NCI-H2227 treated with DMSO at 0.1 percent for 48 hours (cell line): ENCODE results near the gene KIAA1328.
"Not testable (repeated sequence)": the region's sequence is repeated elsewhere in the genome, so short reads cannot be mapped to it uniquely, and the experiment has no call there.

ENCODE experiments used
- DNase-seq: peaks from one replicate; lab custom pipeline; 2025; lab: John Stamatoyannopoulos, UW

KIAA1328 gene

GRCh38 chr18:37156330-37156942 is 327.5 kb downstream of the KIAA1328 start:
- DNase-seq = no peak

GRCh38 chr18:37160038-37160820 is 331.3 kb downstream of the KIAA1328 start:
- DNase-seq = no peak

GRCh38 chr18:37161491-37161890 is 332.6 kb downstream of the KIAA1328 start:
- no peak for DNase-seq

- no peak for DNase-seq
These were observed 333.6 kb downstream of the KIAA1328 start for GRCh38 chr18:37162551-37162950.

GRCh38 chr18:37163119-37163518 is 334.2 kb downstream of the KIAA1328 start:
- DNase-seq = no peak

- no peak for DNase-seq
These were observed 337.6 kb downstream of the KIAA1328 start for GRCh38 chr18:37166491-37166890.

GRCh38 chr18:37166966-37167365 is 338.0 kb downstream of the KIAA1328 start:
- not testable (repeated sequence) for DNase-seq

GRCh38 chr18:37170984-37171383 is 342.1 kb downstream of the KIAA1328 start:
- DNase-seq = no peak

- DNase-seq = no peak
These were observed 344.5 kb downstream of the KIAA1328 start for GRCh38 chr18:37173384-37173783.

- no peak for DNase-seq
These were observed 347.0 kb downstream of the KIAA1328 start for GRCh38 chr18:37175727-37176620.

GRCh38 chr18:37176621-37176934 is 347.7 kb downstream of the KIAA1328 start:
- DNase-seq = no peak

- DNase-seq = no peak
These were observed 350.5 kb downstream of the KIAA1328 start for GRCh38 chr18:37179384-37179783.

GRCh38 chr18:37180086-37180485 is 351.2 kb downstream of the KIAA1328 start:
- no peak for DNase-seq

GRCh38 chr18:37182340-37183135 is 353.6 kb downstream of the KIAA1328 start:
- no peak for DNase-seq

- no peak for DNase-seq
These were observed 355.4 kb downstream of the KIAA1328 start for GRCh38 chr18:37184209-37184868.

- DNase-seq = no peak
These were observed 359.3 kb downstream of the KIAA1328 start for GRCh38 chr18:37188016-37188791.

- no peak for DNase-seq
These were observed 370.8 kb downstream of the KIAA1328 start for GRCh38 chr18:37199741-37200140.

- DNase-seq = no peak
These were observed 378.4 kb downstream of the KIAA1328 start for GRCh38 chr18:37207343-37207742.

GRCh38 chr18:37210781-37211180 is 381.9 kb downstream of the KIAA1328 start:
- no peak for DNase-seq

GRCh38 chr18:37218022-37218590 is 389.2 kb downstream of the KIAA1328 start:
- peak; percentile 8 for DNase-seq
